GM19468 (cell line): ENCODE data around the gene ZNF431.
"Not testable (repeated sequence)": the region's sequence is repeated elsewhere in the genome, so short reads cannot be mapped to it uniquely, and the experiment has no call there.

Experiments used
- ATAC-seq: cut with Tn5 transposase; IDR thresholded peaks from one replicate; pipeline ENCODE4 v1.9.1; 2021; ENCODE audit warnings: mild to moderate bottlenecking, moderate library complexity, moderate number of reproducible peaks; ENCODE audit not compliant: unreplicated experiment; ENCODE audit errors: extremely low read depth

ZNF431 gene

DNA sequence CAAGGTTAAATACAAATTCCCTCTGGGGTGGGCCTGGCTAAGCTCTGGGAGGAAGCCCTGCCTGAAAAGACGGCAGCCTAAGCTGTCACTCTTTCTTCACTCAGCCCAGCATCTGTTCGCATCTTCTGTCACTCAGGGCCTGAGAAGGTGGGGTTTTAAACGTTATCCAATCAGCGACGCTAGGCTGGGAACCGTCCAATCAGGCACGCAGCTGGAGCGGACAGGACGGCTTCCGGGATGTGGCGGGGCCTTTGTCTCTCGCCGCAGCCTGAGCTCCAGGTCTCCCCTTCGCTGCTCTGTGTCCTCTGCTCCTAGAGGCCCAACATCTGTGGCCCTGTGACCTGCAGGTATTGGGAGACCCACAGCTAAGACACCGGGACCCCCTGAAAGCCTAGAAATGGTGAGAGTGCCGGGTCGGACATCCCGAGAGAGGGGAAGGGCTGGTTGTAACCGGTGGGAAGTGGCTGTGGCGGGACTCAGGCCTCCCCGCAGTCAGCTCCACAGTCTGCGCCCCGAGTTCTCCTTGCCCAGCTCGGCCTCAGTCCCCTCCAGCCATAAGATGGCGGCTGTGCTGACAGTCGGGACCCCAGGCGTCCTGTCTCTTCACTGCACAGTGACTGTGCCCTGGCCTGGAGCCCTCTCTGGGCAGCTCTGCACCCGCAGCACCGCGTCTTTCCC lies at the start of gene ZNF431:
TSS of gene ZNF431 (plus strand) at position 254 of the 678 bp plus-strand sequence. CDS start at position 398, 144 bp downstream.
- peak; percentile 92 for ATAC-seq

DNA sequence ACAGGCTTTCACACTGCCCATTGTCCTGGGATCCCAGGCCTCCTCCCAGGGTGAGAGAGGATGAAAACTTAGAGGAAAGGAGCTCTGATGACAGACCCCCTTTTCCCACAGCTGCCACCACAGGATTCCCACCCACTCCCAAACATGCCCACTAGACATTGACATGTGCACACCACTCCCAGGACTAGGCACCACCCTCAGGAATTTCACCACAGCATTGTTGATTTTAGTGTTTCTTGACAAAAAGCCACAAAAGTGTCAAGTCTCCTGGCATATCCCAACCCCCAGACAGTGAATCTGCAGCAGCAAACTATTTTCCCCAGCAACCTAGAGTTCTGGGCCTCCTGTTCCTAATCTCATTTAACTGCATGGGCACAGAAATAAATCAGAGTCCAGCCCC lies 49.7 kb upstream of the ZNF431 start:
- no peak for ATAC-seq

DNA sequence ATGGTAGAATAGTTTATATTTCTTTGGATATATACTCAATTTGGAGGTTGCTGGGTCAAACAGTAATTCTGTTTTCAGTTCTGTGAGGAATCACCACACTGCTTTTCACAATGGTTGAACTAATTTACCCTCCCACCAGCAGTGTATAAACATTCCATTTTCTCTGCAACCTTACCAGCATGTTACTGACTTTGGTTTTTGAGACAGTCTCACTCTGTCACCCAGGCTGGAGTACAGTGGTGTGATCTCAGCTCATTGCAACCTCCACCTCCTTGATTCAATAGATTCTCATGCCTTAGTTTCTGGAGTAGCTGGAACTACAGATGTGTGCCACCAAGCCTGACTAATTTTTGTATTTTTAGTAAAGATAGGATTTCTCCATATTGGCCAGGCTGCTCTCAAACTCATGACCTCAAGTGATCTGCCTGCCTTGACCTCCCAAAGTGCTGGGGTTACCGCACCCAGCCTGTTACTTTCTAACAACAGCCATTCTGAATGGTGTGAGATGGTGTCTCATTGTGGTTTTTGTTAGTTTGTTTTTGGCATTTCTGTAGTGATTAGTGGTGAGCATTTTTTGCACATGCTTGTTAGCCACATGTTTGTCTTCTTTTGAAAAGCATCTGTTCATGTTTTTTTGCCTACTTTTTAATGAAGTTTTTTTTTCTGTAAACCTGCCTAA lies 47.4 kb upstream of the ZNF431 start:
- ATAC-seq = no peak

DNA sequence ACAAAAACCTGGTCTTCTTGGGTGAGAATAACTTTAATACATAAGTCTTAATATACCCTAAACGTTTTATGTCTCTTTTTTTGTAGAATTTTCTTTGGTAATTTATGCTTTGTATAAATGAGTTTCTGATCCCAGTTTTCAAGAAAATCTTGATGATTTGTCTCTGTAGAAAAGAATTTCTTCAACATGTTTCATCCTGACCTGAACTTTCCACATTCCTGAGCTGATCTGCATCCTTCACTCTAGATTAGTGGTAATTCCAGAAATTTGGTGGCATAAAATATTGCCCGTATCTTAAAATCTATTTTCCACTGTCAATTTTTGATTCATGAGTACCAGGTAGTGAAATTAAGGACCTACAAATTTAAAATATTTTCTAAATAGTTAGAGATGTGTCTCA lies 43.5 kb upstream of the ZNF431 start:
- ATAC-seq = no peak

DNA sequence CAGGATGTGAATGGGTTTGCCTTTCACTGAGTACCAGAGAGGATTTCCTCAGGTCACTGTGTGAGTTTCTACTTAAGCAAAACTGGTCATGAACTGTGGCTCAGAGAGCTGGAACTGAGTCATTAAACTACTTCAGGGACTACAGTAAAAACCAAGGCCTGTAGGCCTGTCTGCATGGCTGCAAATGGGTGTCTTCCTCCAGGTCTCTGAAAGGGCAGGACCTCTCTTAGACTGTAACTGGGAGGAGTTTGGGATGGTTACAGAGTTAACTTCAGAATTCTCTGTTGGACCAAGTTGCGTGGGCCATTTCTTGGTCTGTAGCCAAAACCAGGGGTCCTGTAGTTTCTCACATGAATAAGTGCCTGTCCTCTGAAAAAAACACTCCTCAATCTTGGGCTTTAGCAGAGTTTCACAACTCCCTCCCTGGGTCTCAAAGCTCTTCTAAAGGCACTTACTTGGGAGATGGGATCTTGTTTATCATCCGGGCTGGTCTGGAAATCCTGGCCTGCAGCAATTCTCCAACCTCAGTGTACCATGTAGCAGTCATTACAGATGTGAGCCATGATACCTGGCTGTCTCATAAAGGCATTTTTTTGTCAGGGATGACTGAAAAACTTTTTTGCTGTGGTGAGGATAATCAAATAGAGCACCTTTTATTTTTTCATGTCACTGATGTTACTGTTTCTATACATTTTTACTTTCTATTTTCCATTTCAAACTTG lies 40.2 kb upstream of the ZNF431 start:
- no peak for ATAC-seq

DNA sequence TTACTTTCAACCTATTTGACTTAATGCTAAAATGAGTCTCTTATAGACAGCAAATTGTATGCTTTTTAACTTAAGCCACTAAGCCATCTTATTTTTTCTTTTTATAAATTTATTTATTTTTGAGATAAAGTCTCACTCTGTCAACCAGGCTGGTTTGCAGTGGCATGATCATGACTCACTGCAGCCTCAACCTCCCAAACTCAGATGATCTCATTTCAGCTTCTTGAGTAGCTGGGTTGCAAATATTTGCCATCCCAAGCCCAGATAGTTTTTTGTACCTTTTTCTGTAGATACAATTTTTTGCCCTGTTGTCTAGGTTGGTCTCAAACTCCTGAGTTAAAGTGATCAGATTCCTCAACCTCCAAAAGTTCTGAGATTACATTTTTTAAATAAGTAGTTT lies 32.7 kb upstream of the ZNF431 start:
- no peak for ATAC-seq

DNA sequence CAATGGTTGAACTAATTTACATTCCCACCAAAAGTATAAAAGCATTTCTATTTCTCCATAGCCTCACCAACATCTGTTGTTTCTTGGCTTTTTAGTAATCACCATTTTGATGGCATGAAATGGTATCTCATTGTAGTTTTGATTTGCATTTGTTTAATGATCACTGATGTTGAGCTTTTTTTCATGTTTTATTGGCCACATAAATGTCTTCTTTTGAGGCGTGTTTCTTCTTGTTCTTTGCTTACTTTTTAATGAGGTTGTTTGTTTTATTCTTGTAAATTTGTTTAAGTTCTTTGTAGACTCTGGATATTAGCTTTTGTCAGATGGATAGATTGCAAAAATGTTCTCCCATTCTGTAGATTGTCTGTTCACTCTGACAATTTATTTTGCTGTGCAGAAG lies 31.7 kb upstream of the ZNF431 start:
- ATAC-seq = no peak

DNA sequence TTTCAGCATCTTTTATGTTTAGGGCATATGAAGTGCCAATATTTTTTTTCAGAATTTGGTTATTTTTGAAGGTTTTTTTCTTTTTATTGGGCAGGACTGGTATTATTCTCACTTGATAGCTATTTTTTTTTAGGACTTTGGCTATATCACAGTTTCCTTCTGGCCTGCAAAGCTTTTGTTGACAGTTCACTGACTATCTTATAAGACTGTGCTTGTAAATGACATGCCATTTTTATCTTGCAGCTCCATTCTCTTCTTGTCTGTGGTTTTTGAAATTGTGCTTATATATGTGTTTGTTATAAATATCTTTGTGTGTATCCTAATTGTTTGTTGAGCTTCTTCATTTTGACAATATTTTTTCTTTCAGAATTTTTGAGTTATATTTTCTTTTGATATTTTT lies 26.4 kb upstream of the ZNF431 start:
- no peak for ATAC-seq

DNA sequence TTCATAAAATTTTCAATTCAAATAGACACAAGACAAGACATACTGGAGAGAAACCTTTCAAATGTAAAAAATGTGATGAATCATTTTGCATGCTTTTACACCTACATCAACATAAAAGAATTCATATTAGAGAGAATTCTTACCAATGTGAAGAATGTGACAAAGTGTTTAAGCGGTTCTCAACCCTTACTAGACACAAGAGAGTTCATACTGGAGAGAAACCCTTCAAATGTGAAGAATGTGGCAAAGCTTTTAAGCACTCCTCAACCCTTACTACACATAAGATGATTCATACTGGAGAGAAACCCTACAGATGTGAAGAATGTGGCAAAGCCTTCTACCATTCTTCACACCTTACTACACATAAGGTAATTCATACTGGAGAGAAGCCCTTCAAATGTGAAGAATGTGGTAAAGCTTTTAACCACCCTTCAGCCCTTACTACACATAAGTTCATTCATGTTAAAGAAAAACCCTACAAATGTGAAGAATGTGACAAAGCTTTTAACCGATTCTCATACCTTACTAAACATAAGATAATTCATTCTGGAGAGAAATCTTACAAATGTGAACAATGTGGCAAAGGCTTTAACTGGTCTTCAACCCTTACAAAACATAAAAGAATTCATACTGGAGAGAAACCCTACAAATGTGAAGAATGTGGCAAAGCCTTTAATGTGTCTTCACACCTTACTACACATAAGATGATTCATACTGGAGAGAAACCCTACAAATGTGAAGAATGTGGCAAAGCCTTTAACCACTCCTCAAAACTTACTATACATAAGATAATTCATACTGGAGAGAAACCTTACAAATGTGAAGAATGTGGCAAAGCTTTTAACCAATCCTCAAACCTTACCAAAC lies 24.6 kb upstream of the ZNF431 start:
- ATAC-seq = no peak

DNA sequence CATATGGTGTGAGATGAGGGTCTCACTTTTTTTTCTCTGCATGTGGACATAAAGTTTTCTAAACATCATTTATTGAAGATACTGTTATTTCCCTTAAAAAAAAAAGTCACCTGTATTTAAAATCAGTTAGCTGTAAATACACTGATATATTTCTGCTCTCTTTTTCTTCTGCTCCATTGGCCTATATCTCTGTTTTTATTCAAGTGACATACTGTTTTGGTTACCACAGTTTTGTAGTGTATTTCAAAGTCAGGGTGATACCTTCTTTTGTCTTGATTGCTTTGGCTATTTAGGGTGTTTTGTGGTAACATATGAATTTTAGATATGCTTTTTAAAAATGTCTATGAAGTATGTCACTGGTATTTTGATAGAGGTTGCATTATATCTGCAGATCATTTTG lies 15.8 kb upstream of the ZNF431 start:
- ATAC-seq = no peak

DNA sequence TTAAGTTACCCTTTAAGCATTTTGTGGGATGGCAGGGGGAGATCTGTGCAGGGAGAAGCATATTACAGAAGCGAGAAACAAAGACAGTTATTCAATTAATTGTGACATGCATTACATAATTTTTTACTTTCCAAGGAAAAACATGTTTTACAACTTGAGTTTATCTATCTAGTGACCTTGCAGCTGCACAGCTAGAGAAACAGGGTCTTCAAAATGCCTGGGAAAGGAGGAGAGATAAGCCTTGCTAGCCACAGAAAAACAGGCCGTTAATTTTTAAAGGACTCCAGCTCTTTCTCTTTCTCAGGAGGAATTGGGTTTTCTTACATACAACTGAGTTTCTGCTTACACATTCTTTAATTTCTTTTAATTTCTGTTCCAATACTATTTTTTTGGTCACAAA lies 14.8 kb upstream of the ZNF431 start:
- ATAC-seq = no peak

DNA sequence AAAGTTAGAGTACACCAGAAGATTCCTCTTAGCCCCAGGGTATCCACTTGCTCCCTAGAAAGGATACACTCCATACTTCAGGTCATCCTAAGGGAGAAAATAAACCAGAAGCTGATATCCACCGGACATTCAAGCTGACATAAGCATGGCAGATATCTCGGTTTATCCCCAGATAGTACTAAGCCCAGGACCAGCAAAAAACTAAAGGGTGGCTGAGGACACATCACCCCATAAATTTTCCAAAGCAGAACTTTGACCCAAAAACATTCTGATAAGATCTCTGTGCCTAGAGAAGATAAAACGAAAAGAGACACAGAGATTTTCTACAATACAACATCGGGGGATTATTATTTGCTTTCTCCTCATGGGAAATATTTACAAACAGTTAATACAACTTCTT lies 13.9 kb upstream of the ZNF431 start:
- ATAC-seq = no peak

DNA sequence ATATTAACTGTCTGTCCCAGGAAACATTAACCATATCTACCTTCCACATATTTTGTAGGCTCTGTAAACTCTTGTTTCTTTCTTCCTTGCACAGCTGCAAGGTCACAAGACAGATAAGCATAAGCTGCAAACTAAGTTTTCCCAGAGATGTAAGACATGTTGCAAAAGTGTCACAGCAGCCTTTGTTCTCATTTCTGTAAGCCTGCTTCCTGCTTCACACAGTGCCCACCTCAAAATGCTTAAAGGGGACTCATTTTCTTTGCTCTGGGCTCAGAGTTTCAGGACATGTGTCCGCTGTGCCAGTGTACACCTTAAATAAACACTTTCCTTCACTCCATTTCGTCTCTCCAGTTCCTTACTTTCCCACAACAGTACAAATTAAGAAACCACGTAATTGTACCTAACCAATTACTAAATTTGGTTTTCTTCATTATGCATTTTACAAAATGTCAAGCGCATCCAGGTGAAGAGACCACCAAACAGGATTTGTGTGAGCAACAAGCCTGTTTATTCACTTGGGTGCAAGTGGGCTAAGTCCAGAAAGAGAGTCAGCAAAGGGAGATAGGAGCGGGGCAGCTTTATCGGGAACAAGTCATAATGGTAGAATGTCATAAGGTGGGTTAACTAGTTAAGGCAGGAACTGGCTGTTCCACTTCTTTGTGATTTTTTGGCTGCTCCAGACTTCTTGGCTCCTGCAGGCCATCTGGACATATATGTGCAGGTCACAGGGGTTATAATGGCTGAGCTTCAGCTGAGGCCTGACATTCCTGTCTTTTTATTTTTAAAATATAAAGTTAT lies 12.7 kb upstream of the ZNF431 start:
- ATAC-seq = no peak

DNA sequence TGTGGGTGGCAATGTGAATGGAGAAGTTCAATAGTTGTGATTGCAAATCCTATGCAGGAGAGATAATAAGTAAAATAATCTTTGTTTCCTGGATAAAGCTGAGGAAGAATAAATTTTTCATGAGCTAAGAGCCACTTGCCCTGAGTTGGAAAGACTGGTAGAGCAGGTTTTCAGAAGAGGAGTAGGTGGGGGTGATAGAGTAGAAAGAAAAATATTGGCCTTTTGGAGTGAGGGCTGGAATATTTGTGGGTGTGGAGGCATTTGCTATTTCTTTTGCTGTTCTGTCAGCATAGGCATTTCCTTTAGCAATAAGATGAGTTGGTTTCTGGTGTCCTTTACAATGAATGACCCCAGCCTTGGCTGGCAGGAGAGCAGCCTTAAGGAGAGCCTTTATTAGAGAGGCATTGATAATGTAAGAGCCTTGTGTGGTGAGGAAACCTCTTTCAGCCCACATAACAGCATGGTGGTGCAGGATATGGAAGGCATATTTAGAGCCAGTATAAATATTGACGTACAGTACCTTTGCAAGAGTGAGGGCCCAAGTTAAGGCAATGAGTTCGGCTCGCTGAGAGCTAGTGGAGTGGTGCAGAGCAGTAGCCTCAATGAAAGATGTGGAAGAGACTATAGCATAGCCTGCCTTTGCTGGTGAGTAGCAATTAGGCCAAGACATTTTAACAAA lies 11.6 kb upstream of the ZNF431 start:
- ATAC-seq = no peak

DNA sequence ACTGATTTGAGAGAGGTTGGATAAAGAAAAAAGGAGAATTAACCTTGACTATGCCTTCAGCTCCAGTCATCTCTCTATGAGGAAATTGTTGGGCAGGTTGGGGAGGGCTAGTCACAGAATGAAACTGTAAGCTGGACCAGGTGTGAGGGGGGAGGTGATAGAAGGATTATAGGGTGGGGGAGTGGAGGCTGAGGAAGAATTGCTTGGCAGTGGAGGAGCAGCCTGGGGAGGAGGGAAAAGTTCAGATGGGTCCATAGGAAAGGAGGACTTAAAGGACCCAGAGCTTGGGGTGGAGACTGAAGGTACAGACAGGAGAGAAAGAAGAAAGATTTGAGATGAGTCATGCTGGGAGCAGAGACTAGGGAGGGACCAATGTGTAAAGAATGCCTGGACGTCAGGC lies 8.2 kb upstream of the ZNF431 start:
- no peak for ATAC-seq

DNA sequence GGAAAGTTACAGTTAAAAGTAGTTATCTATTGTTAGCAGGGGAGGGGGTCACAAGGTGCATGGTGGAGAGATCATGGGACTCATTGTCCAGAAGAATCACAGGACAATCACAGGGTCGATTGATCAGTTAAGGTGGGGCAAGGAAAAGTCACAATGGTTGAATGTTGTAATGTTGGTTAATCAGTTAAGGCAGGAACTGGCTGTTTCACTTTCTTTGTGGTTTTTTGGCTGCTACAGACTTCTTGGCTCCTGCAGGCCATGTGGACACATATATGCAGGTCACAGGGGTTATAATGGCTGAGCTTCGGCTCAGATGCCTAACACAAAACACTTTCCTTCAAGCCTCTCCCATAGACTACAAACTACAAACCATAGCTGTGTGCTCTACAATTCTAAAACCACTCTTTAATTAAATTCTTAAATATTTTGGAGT lies 6.9 kb upstream of the ZNF431 start:
- ATAC-seq = no peak

DNA sequence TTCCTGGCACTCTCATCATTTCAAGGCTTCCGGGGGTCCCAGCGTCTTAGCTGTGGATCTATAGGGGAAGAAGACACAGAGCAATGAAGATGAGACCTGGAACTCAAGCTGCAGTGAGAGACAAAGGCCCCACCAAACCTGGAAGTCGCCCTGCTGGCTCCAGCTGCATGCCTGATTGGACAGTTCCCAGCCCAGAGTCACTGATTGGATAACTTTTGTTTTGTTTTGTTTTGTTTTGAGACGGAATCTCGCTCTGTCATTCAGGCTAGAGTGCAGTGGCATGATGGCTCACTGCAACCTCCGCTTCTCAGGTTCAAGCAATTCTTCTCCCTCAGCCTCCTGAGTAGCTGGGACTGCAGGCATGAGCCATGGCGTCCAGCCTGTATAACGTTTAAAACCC lies 6.4 kb upstream of the ZNF431 start:
- ATAC-seq = no peak

DNA sequence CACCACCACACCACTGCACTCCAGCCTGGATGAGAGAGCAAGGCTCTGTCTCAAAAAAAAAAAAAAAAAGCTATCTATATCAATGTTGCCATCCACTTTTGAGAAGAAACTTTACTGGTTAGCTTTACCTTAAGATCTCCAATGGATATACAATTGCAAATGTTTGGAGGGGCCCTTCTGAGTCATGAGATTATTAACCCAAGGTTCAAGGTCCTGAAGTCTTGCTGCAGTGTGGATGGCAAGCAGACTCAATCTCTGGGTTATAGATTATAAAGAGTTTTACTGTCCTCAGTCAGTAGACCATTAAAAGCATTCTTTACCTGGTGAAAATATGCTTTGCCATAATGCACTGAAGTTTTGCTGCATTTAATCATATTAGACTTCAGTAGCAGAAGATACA lies 3.7 kb upstream of the ZNF431 start:
- no peak for ATAC-seq

DNA sequence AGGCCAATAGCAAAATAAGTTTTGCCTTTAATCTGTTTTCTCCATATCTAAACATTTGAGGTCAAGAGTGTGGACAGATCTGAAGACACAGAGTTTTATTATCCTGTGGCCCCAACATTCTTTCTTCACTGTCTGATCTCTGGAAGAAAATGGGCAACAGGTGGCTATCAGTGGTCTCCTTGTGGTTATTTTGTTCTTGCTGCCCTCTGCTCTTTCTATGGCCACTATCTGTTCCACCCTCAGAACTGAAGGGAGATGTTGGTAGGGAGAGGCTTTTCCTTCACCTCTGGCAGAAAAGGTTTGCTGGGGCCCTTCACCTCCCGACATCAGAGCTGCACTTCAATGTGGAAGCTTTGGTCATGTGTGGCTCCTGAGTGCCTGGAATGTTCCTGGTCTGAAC lies 834 bp upstream of the ZNF431 start:
- ATAC-seq = not testable (repeated sequence)
